Fibroblast of mammary gland (primary cell): Measurements from ENCODE around the gene ZRANB3.
"Not testable (repeated sequence)": the region's sequence is repeated elsewhere in the genome, so short reads cannot be mapped to it uniquely, and the experiment has no call there.

Experiments used
- DNase-seq: peaks from one replicate; pipeline ENCODE4 v3.0.0-alpha.2; 2010; ENCODE audit warnings: low read depth
- H3K4me3 ChIP-seq: 2 replicates; pipeline ENCODE4 v1.5.1; 2011; ENCODE audit warnings: low read depth, mild to moderate bottlenecking, low read length, moderate library complexity; ENCODE audit not compliant: control insufficient read depth
- CTCF ChIP-seq: conservative IDR thresholded peaks from 2 replicates; pipeline ENCODE4 v1.5.1; 2011; ENCODE audit warnings: low read depth, low read length, inconsistent platforms; ENCODE audit not compliant: control insufficient read depth, insufficient read depth

The ZRANB3 gene

GRCh38 chr2:135457279-135457678 is 73.7 kb downstream of the ZRANB3 start:
- TF ChIP-seq CTCF: no peak
- H3K4me3 ChIP-seq: no peak overlapping the region
- no peak for DNase-seq

GRCh38 chr2:135456835-135457234 is 74.2 kb downstream of the ZRANB3 start:
- no peak for TF ChIP-seq CTCF
- no peak overlapping the region for H3K4me3 ChIP-seq
- no peak for DNase-seq

GRCh38 chr2:135456431-135456830 is 74.6 kb downstream of the ZRANB3 start:
- DNase-seq: no peak
- no peak overlapping the region for H3K4me3 ChIP-seq
- no peak for TF ChIP-seq CTCF

- TF ChIP-seq CTCF: no peak
- no peak for DNase-seq
- no peak overlapping the region for H3K4me3 ChIP-seq
Observed at GRCh38 chr2:135454608-135455007, 76.4 kb downstream of the ZRANB3 start.

GRCh38 chr2:135453027-135453426 is 78.0 kb downstream of the ZRANB3 start:
- DNase-seq, H3K4me3 ChIP-seq: not testable (repeated sequence)

- no peak for DNase-seq
- TF ChIP-seq CTCF: no peak
- H3K4me3 ChIP-seq: no peak overlapping the region
Observed at GRCh38 chr2:135451966-135452365, 79.1 kb downstream of the ZRANB3 start.

- not testable (repeated sequence) for DNase-seq, H3K4me3 ChIP-seq
Observed at GRCh38 chr2:135443013-135443412, 88.0 kb downstream of the ZRANB3 start.

GRCh38 chr2:135435155-135435554 is 95.9 kb downstream of the ZRANB3 start:
- not testable (repeated sequence) for DNase-seq, H3K4me3 ChIP-seq

GRCh38 chr2:135424849-135425248 is 106.2 kb downstream of the ZRANB3 start:
- DNase-seq: peak; percentile 7
- no peak overlapping the region for H3K4me3 ChIP-seq
- peak; percentile 13 for TF ChIP-seq CTCF
